NCI-H526 (cell line): Measurements from ENCODE around the gene RBM38.
A peak's percentile ranks its signal among the peaks of the same experiment; 100 is the strongest.

Experiments
- DNase-seq, 2 experiments: peaks; one replicate each; lab custom pipeline; 2025; lab: John Stamatoyannopoulos, UW

The RBM38 gene

GRCh38 chr20:57404006-57404405 is 12.8 kb downstream of the RBM38 start:
- DNase-seq = no peak

GRCh38 chr20:57404419-57405072 is 13.3 kb downstream of the RBM38 start:
- no peak for DNase-seq

- DNase-seq = no peak
These were observed 14.2 kb downstream of the RBM38 start for GRCh38 chr20:57405236-57406016.

- DNase-seq = no peak
These were observed 16.4 kb downstream of the RBM38 start for GRCh38 chr20:57407541-57407956.

GRCh38 chr20:57408131-57408530 is 16.9 kb downstream of the RBM38 start:
- DNase-seq = peak; percentile 94 to 96

DNA sequence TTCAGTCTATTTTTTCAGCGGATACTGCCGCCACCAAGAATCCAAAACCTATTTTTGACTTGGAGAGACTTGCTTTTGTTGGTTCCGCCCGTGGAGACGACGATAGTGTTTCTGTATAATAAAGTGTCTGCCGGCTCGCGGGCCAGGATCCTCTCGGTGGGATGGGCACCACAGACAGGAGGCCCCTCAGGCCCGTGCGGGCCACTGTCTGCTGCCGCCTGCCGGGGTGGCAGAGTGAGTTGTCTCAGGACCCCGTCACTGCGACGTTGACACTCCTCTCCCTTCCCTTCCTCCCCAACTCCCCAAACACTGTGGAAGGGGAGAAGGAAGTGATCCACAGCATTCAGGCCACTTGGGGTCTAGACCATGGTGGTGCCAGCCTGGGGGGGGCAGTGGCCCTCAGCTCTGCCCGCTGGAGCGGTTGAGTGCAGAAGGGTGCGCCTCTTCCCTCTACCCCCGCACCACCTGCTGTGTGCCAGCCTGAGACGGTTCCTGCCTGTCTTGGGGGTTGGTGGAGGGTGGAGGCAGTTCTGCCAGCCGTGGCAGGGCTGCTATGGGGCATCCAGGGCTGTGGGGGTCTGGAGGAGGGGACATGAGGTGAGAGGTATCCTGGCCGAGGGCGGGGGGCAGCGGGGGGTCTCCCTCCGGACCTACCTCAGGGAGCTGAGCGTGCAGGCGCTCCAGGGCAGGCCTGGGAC is 17.5 kb downstream of the RBM38 start:
- no peak for DNase-seq

DNA sequence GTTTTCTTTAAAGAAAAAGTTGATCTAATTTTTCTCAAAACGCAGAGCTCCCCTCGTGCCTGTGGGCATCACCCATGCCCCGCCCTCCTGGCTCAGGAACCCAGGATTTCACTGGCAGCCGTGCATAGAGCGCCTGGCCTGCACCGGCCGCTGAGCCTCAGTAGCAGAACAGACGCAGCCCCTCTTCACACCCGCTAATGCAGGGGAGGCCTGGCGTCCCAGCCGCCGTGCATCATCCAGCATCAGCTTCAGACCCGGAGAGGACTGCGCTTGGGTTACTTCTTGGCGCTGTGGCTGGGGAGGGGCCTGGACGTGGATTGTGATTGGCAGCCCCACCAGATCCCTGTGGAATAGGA is 18.1 kb downstream of the RBM38 start:
- no peak for DNase-seq

DNA sequence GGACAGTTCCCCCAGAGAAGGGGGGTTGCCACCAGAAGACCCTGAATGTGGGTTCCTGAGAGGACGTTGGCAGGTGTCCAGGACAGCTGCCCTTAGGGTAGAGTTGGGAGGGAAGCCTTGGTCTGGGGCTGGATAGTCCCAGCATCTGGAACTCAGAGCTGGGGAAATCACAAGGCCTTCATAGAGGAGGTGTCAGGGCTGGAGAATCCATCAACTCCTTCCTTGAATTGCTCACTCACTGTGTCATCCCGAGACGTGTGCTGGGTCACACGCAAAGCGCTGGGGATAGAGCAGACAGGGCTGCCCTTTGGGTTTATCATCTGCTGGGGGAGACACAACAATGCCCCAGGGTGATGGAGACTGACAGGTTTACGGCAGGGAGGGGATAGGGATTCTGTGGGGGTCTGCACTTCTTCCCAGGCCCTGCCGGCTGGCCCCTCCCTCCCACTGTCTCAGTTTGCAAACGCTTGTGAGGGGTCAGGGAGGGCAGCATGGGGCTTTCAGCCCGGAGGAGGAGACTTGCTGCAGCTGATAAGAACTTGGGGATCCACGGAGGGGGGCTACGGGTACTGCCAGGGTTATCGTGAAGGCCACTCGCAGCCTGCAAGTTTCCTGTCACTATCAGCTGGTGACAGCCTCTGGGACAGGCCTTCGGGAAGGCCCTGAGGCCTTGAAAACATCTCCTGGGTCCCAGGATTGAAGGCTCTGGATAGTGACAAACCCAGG is 18.6 kb downstream of the RBM38 start:
- DNase-seq = no peak

DNA sequence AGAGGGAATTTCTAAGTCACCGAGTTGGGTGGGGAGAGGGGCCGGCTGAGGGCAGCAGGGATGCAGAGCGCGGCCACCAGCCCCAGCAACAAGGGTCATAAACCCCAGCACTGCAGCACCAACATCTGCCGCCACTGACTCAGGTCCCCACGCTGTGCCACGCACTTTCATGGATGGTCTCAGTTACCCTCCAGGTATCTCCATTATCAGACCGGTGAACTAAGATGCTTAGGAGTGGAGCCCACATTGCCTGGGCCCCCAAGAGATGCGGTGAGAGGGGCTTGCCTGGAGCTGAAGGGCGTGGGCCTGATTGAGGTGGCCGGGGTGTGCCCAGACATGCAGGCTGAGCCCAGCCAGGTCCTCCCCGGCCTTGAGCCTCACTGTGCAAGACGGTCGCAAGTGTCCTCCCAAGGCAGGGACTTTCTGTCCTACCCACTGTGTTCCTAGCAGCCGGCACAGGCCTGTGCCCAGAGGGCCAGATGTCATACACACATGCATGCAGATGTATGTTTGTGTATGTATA is 19.3 kb downstream of the RBM38 start:
- no peak for DNase-seq

GRCh38 chr20:57410924-57411323 is 19.7 kb downstream of the RBM38 start:
- no peak for DNase-seq

GRCh38 chr20:57411406-57412283 is 20.4 kb downstream of the RBM38 start:
- DNase-seq = no peak

GRCh38 chr20:57412347-57413029 is 21.3 kb downstream of the RBM38 start:
- no peak for DNase-seq

DNA sequence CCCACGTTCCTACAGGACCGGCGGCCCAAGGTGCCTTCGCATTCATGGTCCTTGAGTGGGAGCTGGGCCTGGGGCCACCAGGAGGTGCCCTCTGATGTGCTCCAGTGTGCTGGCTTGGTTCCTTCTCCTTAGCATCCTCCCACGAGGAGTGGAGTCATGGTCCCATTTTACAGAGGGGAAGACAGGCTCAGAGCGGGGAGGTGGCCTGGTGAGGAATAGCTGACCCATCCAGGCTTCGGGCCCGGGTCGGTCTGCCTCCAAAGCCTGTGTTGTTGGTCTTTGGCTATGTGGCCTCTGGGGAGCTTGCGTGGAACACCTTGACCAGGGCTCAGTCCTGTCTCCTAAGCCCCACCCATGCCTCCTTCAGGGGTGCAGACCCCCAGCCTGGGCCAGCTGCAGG is 22.8 kb downstream of the RBM38 start:
- DNase-seq = no peak

- DNase-seq = no peak
These were observed 23.8 kb downstream of the RBM38 start for GRCh38 chr20:57414867-57415592.

- DNase-seq = no peak
These were observed 24.6 kb downstream of the RBM38 start for GRCh38 chr20:57415771-57416170.

DNA sequence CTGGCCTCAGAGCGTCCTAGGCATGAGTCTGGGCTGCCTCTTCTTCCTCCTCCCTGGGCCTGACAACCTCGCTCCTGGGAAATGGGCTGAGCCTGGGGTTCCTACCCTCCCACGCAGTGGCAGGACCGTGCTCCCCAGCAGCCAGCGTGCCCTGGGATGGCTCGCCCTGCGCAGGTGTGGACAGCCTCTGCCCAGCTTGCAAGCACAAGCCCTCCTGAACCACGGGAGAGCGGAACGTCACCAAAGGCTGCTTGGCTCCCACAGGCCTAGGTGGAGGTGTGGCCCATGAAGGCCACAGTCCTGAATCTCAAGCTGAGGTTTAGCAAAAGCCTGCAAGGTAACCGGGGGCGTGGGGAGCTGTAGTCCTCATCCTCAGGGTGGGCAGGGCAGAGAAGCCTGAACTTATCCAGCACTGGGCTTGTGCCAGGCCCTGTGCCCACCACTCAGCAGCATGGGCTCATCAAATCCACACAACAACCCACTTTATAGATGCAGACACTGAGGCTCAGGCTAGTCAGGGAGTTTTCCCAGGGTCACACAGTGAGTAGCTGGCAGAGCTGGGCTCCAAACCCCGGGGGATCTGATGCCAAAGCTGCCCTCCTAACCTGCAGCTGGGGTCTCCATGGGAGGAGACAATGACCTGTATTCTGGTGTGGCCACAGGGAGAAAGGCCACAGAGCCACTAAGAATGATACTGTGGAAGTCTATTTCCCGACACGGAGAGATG is 25.3 kb downstream of the RBM38 start:
- DNase-seq = no peak

DNA sequence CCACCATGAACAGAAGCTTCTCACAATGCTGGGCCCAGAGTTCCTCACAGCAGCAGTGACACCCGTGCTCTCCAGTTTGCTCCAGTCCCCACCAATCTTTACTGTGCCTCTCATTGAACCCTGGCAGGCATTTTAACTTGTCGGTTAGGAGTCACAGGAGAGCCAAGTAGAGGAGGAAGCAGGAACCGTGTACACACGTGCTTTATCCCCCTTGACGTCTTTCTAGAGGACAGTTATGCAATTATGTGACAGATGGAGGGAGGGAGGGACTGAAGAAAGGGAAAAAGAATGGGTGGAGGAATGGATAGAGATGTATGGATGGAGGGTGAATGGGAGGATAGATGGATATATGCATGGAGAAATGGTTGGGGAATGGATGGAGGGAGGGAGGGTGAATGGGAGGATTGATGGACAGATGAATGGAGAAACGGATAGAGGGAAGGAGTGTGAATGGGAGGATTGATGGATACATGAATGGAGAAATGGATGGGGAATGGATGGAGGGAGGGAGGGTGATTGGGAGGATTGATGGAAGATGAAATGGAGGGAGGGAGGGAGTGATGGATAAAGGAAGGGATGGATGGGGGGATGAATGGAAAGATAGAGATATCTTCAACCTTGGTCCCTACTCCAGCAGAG is 26.0 kb downstream of the RBM38 start:
- no peak for DNase-seq
